Myometrial cell (primary cell): ENCODE results near the gene NDEL1. TPM values are rescaled to one million over a fixed set of nuclear protein-coding genes. Genes with fewer than 3 reads are reported as not detected.

ENCODE experiments used
- total RNA-seq: library from RNA; depleted of rRNA; stranded (reverse); fragments of >200 nt; gene quantifications from 2 replicates; pipeline ENCODE4 v1.2.3, GENCODE V29; 2015

Gene NDEL1
- 58.8 and 61.7 TPM in 2 replicates for total RNA-seq

GRCh38 chr17:8435245-8436168, at the start of gene NDEL1:
Gene NDEL1 (plus strand): TSS chr17:8435884. CDS start chr17:8444272, 8,388 bp downstream.

GRCh38 chr17:8397636-8398035, 38.0 kb upstream of the NDEL1 start, which contains the start of gene RNF222:
Gene RNF222 (minus strand): TSS chr17:8397827. CDS start chr17:8393461, 4,366 bp downstream.

Other genes with a start within 250 kb of the NDEL1 start
- gene BORCS6, start 245.7 kb upstream of the NDEL1 start, total RNA-seq, result 12.1 and 16.7 TPM in 2 replicates
- 48.0 and 50.5 TPM in 2 replicates for gene AURKB, start 225.3 kb upstream of the NDEL1 start, total RNA-seq
- 2.3 and 4.0 TPM in 2 replicates for gene CTC1, start 187.8 kb upstream of the NDEL1 start, total RNA-seq
- 45.9 and 77.3 TPM in 2 replicates for gene PFAS, start 186.6 kb upstream of the NDEL1 start, total RNA-seq
- gene RANGRF, start 147.2 kb upstream of the NDEL1 start, total RNA-seq, result 26.8 and 42.9 TPM in 2 replicates
- gene SLC25A35, start 140.5 kb upstream of the NDEL1 start, total RNA-seq, result 3.0 and 13.5 TPM in 2 replicates
- gene ARHGEF15, start 125.6 kb upstream of the NDEL1 start, total RNA-seq, result not detected in 2 replicates
- gene ODF4, start 96.0 kb upstream of the NDEL1 start, total RNA-seq, result not detected in 2 replicates
- 2,942 and 3,085 TPM in 2 replicates for gene RPL26, start 52.7 kb upstream of the NDEL1 start, total RNA-seq
- not detected in 2 replicates for gene RNF222, start 38.1 kb upstream of the NDEL1 start, total RNA-seq
- gene MYH10, start 194.8 kb downstream of the NDEL1 start, total RNA-seq, result 33.7 and 65.9 TPM in 2 replicates